ENCODE data around the gene LPIN2.

DNA sequence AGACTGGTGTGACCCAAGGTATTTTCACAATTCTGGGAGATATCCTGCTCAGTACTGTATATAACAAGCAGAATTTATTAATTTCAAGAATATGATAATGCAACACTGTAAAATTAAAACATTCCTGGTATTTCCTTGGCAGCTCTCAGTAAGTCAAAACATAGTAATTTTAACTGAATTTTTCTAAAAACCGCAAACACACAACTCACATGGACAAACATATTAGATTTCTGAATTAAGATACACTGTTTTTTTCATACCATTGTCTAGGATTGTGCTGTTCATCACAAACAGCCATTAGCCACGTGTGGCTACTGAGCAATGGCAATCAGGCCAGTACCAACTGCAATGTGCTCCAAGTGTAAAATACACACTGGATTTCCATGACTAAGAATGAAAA lies 29.6 kb downstream of the LPIN2 start:
- TF ChIP-seq CTCF (IDR thresholded peaks at IDR 0.05; ENCODE audit: low read length) (no peak), EZH2 (IDR thresholded peaks at IDR 0.05; ENCODE audit: borderline replicate concordance, low read length) (no peak)

Data from OCI-LY1 (cell line).